Right ventricle myocardium superior (tissue), 1 donor: ENCODE measurements around the gene FSHR. TPM values are rescaled to one million over a fixed set of nuclear protein-coding genes. Genes with fewer than 3 reads are reported as not detected.

Experiments
- ATAC-seq: fragments of 200-7000 bp; cut with Tn5 transposase; one replicate; pipeline ENCODE4 v1.9.1; 2020; ENCODE audit warnings: mild to moderate bottlenecking; ENCODE audit not compliant: poor library complexity
- DNase-seq: peaks from one replicate; pipeline ENCODE4 v3.0.0-alpha.2; 2020
- intact Hi-C: fragments of 100-400 bp; cut with DNase I; formaldehyde crosslinking; loops from one replicate; pipeline ENCODE4 v1.11.2; 2022
- total RNA-seq: library from RNA; stranded (reverse); fragmentation: NEBNext Ultra II Directional; extraction: Animal tissue kit (Norgen Biotek cat#: 25700); gene quantifications from one replicate; pipeline ENCODE4 v1.2.1, GENCODE V29; 2021
- donor health status: DM: no; HTN: yes; CAD: no; lungs with severe emphysema.

The FSHR gene
- total RNA-seq, 1 donor from 2014 or later: 0.46 TPM

DNA sequence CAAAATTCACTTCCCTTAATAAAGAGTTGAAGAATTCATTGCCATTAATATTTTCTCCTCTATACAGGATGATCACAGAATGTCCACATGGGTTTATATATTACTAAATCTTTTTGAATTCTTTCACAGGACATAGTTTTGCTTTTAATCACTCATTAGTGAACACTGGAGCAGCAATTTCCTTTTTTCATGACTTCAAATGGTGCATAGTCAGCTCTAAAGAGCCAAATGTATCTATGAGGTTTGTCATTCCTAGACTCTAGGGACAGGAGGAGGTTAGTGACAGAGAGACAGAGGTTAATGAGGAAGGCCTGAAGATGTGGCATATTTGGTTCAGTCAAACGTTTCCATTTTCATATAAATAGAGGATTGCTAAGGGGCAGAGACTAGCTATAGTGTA lies 111.8 kb downstream of the FSHR start:
- intact Hi-C loops: no loop called here

DNA sequence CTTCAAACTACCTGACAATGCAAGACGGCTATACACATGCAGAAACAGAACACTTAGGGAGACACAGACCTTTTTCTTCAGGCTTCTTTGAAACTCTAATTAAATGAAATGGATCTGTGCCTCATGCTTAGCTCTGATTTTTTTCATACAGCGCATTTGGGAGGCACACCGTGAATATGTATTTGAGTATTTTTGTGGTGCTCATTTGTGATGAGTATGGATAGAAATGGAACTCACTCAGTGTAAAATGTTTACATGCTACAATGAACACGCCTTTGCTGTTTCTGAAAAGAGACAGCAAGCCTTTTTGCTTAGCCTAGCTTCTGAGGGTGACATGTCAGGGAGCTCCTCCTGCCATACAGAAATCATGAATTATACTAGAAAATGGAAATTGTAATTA lies 113.3 kb downstream of the FSHR start:
- intact Hi-C loops: no loop called here

More for the DNA sequence above, 111.8 kb downstream of the FSHR start:
- DNase-seq (no peak), ATAC-seq (no peak)

DNA sequence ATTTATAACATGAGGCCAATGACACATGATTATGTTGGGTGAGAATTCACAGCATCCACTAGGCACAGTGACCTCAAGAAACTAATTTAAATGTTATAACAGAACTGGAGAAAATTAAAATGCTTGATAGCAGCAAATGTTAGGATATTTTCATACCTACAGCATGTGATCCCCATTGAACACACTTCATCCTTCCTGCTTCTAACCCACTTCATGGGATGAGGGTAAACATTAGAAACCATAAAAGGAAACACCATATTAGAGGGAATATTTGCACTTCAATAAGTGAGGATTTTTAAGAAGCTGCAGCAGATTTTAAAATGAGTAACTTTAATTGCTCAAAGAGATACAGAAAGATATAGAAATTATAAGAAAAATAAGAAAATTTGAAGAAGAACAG lies 117.1 kb downstream of the FSHR start:
- DNase-seq (no peak), ATAC-seq (no peak)
- intact Hi-C loops: no loop called here

More for the DNA sequence above, 113.3 kb downstream of the FSHR start:
- no peak for DNase-seq
- no peak for ATAC-seq

DNA sequence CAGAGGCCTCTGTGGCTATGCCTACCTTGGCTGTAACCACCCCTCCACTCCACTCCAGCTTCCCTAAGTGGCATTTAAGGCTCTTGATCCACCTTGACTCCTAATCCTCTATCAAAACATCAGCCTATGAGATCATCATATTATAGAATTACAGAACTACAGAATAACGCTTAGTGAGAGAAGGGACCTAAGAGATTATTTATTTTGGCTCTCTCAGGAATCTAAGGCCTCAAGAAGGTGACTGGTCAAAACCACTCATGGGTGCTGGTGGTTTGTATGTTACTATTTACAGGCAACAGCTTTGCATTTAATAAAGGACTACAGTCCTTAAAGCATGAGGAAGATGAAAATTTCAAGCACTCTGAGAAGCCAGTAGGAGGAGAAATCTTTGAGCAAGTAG lies 118.8 kb downstream of the FSHR start:
- ATAC-seq (no peak), DNase-seq (no peak)
- intact Hi-C loops: no loop called here

DNA sequence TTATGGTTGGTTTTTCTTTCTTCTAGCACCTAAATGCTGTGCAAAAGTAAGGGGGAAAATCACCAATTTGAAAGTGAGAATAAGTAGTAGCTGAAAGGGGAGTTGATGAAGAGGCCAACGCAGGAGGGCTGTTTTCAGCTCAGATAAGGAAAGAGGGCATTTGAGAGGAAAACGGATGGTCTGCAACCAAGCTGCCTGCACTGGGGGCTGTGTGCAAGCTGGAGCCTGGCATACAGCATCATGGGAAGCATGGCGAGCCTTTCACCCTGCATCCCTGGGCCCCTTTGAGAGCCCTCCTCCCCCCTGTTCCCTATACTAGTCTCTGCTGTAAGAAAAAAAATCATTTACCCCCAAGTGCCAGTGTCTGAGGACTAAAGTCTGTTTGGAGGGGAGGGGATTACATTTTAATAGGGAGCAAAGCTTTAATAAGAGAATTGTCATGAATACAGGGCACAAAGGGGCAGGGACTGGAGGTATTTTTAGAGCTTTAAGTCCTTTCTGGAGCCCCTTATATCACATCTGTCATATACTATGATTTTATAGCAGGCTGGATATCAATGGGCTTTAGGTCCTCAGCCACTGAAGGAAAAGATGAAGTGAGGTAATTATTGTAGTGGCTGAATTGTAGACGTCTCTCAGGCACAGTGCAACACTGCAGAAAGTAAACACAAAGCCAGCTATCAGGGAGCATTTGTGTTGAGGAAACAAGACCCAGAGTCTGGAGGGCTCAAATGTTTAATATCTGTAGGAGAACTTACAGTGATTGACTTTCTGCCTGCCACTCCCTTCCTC lies 120.7 kb downstream of the FSHR start:
- ATAC-seq (no peak), DNase-seq (no peak)
- intact Hi-C loops: no loop called here

DNA sequence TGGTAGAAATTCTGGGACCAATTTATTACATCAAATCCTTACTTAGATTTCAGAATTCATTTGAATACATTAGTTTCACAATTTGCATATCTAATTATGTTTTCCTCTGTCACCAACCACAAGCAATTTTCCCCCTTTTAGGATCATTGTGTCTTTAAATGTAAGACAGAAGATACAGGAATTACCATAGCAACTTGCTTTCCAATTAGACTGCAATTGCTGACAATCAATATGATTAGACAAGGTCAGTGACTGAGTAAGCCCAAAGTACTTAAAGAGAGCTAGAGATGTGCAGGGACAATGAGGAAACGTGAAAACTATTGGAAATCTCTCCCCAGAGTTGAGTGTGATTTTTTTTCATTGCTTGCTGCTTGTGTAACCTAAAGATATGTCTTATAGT lies 121.4 kb downstream of the FSHR start:
- ATAC-seq (no peak), DNase-seq (no peak)
- intact Hi-C loops: no loop called here

DNA sequence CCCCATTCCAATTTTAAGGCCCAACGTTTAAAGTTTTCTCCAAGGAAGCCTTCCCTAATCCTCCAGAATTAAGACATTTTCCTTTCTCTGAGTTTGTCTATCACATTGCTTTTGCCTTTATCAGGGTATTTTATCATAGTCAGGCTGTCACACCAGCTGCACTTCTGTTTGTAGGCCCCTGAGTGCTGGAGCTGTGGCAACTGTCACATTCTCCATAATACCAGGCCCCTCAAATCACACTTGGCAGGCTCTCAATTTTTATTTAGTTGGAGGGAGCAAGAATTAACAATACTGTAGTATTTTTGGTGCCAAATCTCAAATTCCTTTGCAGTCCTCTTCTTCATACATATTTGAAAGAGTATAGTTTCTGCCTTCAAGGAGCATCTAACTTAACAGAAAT lies 122.2 kb downstream of the FSHR start:
- intact Hi-C loops: no loop called here
- no peak for DNase-seq
- ATAC-seq: no peak

DNA sequence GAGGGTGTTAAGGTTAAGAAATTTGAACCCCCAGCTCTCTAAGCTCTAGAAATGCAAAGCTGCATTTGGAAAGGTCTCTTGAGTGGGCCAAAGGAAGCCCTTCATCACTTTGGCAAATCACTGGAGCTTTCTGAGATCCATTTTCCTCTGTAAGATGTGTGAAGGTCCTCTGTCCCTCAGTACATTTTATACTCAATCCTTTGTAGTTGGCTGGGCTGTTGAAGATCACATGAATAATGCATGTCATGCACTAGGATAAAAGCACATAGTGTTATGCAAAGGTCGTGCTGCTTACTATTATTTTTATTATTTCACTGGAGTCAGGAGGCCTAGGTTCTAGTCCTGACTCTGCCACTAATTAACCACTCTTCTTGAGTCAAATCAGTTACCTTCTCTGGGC lies 124.9 kb downstream of the FSHR start:
- intact Hi-C loops: no loop called here
- ATAC-seq (no peak), DNase-seq (no peak)

DNA sequence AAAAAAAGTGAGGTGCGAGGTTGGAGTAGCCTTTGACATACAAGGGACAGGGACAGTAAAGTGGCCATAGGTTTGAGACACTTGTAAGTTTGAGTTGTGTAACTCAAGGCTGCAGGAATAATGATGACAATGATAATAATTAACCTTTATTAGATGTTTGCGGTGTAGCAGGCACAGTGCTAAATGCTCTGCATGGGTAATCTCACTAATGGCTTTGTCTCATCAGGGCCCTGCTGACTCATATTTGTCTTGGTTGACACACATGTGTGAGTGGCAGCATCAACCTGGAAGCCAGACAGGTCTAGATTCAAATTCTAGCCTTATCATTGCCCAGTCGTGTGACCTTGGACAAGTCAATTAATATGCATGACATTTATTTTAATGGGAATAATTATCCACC lies 126.2 kb downstream of the FSHR start:
- no peak for ATAC-seq
- intact Hi-C loops: no loop called here
- DNase-seq: no peak

DNA sequence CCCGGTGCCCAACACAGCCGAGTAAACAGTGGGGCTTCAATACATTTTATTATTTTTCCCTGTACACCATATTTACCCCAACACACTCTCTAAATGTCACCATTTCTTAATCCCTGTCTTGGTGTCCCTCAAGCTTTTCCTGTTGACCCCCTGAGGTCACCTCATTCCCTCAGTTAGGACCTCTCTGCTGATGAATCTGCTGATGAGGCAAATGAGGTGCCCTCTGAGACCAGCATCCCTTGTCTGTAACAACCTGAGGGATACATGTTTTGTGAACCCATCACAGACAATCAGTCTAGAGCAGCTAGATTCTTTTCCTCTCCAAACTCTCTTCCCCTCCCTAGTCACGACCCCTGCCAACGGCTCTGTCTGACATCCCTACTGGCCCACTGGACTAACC lies 127.6 kb downstream of the FSHR start:
- DNase-seq (no peak), ATAC-seq (no peak)
- intact Hi-C loops: no loop called here

DNA sequence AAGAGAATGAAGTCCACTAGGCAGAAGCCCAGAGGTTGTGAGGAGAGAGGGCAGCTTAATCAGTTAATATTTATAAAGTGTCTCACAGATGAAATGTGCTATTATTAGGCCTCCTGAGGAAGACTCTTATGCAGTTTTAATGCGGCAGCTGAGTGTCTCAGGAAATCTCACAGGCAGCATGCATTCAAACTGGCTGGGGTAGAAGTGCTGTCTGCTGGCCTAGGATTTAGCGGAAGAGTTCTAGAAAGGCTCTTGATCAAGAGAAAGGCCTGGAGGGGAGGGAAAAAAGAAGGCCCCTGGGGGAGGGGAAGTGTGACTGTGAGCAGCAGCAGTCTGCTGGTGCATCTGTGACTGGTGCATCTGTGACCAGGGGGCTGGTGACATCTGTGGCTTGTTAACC lies 133.0 kb downstream of the FSHR start:
- ATAC-seq (peak; percentile 79), DNase-seq (no peak)
- intact Hi-C loops: no loop called here

DNA sequence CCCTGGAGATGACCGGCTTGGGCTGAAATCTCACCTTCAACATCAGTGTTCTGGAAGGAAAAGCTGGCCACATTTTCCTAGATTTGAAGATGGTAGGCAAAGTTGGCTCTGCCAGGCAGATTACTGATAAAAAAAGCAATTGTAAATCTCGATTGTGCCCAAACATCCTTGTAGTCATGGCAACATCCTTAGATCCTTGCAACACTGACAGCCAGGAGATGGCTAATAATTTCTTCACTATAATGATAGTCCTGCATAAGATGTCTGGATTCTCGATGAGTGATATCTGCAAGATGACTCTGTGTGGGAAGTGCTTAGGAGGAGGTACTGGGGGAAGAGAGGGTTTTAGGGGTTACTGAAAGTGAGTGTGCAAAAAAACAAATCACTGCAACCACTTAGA lies 149.1 kb downstream of the FSHR start:
- no peak for DNase-seq
- intact Hi-C loops: no loop called here
- ATAC-seq: no peak

DNA sequence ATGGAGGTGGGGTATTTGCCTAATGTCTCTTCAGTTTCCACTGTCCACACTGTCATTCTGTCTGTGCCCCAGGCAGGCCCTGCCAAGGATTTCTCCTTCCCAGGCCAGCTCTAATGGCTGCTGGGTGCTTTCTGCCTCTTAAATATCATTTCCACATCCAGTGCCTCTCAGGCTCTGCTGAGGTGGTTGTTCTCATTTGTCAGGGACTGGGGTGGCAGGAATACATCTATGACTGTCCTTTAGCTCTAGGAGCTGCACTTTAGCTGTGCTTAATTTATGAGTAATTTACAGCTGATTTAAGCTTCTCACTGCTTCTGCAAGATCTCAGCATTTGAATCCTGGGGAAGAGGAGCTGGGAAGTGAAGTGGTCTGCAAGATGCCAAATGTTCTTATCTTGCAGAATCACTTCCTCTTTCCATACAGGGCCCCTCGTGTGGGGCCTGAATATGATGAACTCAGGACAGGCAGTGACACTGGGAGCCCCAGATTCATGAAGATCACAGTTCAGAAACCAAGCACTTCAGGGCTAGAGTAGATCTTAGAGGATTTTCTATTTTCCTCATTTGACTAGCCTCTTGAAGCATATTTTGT lies 150.2 kb downstream of the FSHR start:
- intact Hi-C loops: no loop called here
- no peak for ATAC-seq

DNA sequence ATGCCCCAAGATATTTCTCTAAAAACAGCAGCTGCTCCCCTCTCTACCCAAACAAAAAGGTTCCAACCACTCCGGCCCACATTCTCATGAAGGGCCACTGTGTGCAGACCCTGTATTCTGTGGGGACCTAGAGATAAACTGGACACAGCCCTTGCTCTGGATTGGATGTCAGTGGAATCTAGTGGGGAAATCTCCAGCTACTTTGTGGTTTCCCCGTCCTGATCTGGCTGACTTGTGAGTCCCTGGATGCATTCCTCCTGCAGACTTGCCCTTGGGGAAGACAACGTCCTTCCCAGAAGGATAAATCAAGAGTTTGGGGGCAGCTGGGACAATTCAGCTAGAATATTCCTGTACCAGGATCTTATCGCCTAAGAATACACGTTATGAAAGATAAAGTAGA lies 151.1 kb downstream of the FSHR start:
- no peak for ATAC-seq
- intact Hi-C loops: no loop called here

More for the DNA sequence above, 150.2 kb downstream of the FSHR start:
- no peak for DNase-seq

DNA sequence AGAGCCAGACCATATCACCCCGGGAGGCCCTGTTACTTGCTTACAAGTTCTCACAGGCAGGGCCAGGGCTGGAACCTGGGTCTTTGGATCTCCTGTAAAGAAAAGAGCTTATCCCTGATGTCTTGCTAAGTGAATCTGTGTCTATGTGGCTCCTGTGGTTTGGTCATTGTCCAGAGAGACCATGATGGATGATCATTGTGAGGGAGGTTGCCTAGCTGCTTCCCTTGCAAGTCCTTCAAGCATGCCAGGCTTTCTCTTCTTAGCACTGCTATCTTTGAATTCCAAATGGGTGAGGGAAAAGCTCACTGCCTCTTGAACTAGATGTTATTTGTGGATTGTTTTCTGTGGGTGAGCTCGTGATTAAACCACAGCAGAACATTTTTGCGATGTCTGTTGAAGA lies 151.6 kb downstream of the FSHR start:
- no peak for DNase-seq
- intact Hi-C loops: no loop called here
- ATAC-seq: no peak

More for the DNA sequence above, 151.1 kb downstream of the FSHR start:
- DNase-seq: no peak

DNA sequence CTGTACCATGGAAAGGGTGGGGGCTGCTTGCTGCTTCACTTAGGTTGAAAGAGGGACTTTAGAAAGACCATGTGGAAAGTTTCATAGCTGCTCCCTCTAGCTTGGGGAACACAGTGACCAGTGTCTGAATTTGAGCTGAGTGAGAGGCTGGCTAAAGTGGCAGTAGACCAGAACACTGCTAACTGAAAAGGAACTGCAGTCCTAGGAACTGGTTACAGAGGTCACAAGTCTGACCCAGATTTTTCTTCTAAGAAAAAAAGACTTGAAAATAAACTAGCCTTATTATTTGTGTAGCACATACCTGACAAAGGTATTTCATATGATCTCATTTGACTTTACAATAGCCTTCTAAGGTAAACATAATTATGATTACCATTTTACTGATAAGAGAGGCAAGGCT lies 153.6 kb downstream of the FSHR start:
- intact Hi-C loops: no loop called here
- DNase-seq (no peak), ATAC-seq (no peak)

DNA sequence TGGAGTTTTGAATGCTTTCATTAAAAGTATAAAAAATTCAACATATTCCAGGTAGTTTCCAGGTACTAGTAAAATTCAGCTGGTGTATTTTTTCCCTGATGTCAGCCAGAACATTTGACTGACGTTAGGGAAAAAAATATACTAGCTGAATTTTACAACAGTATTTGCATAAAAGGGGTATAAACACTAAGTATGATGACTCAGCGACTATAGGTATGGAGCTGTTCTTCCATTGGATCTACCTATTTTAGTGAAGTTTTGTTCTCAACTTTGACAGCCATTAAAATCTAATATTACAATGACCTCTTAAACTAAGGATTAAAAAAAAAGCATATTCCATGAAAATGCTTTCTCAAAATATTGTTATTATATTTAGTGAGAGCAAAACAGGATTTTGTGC lies 155.9 kb downstream of the FSHR start:
- no peak for ATAC-seq
- intact Hi-C loops: no loop called here
- no peak for DNase-seq

DNA sequence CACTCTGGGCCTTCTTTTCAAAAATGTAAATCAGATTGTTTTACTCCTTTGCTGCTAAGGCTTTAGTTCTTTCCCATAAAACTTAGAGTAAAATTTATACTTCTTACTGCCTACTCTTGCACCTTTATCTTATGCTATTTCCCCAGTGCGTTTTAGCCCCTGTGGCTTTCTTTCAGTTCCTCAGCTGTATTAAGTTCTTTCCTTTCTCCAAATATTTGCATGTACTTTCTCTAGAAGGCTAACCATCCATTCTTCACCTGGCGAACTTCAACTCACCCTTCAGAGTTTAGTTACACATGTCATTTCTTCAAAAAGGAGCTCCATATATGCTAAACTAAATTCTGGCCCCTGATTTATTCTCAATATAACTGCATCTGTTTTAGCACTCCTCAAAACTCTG lies 160.7 kb downstream of the FSHR start:
- ATAC-seq (no peak), DNase-seq (no peak)
- intact Hi-C loops: no loop called here

DNA sequence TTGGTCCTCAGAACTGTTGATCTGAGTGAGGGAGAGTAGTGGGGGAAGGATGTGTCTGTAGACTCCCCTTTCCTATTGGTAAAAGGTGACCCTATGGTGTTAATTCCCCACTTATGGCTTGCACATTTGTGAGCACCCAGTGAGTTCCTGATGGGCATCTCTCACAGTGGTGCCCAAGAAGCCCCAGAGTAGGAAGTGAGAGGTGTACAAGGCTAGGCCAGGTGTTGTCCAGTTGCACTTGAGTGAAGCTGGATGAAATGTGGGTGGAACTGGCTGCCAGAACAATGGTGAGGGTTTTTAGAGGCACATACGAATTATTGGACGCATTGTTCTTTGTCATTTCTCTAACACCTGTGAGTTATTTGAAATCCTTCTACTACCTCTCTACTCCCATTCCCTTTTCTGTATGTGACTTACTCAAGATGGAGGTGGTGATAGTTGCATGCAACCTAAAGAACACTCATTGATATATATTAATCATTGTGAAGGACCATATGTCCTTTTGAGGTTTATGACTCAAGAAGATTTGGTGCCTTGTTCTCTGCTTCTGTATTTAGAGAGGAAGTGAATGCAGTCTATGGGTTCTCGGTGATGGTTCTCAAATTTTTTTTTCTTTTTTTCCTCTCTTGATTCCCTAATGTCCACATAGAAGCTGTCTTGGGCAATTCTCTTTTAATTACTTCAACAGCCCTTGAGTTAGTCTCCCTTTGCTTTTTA lies 162.7 kb downstream of the FSHR start:
- intact Hi-C loops: no loop called here
- ATAC-seq: no peak

DNA sequence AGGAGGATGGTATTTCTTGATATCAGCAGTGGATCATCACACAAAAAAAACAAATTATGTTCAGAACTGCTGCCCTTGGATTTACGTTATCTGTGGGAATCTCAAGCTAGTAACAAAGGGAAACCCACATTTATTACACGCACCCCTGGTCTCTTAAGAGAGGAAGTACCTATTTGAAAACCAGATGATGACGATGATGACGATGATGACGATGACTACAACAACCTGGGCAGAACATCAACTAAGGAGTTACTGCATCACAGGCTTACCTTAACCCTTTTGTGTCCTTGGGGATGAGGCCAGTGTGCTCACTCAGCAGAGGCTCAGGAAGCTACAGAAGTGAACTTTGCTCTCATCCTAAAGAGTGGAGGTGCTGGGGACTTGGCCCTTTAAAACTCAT lies 169.4 kb downstream of the FSHR start:
- ATAC-seq: no peak
- intact Hi-C loops: no loop called here
- DNase-seq: no peak

More for the DNA sequence above, 162.7 kb downstream of the FSHR start:
- DNase-seq: no peak
